ENCODE results near the gene FAM13C. TPM values are rescaled to one million over a fixed set of nuclear protein-coding genes. Genes with fewer than 3 reads are reported as not detected.

FAM13C gene
- total RNA-seq, 4 donors from 2014 or later: 45.1 to 62.9 (median 53.1) TPM

- no peak for DNase-seq (ENCODE audit: extremely low spot score)
- intact Hi-C loops (cut with DNase I): no loop called here
- H3K27ac ChIP-seq (replicated peaks in 1 of 4): no peak overlapping the region
- no peaks in the 10 kb centered on the region for H3K27me3 ChIP-seq
- H3K36me3 ChIP-seq: peaks cover 16 to 61% (median 34%) of the 10 kb centered on the region in 4 donors
- WGBS: 95% methylated on average over 7 of the region's 7 CpGs
- TF ChIP-seq POLR2AphosphoS5 (IDR thresholded peaks at IDR 0.05): no peak
- TF ChIP-seq EP300 (IDR thresholded peaks at IDR 0.05): no peak
- no peak for TF ChIP-seq CTCF (IDR thresholded peaks at IDR 0.05)
- no peak for TF ChIP-seq POLR2A (IDR thresholded peaks at IDR 0.05; ENCODE audit: low read depth)
- H3K9me3 ChIP-seq: no peaks in the 10 kb centered on the region
- H3K4me1 ChIP-seq: peaks cover 0 to 18% (median 9%) of the 10 kb centered on the region in 4 donors
- H3K4me3 ChIP-seq: no peak overlapping the region
Observed at GRCh38 chr10:59268460-59268859, 93.9 kb downstream of the FAM13C start.

- Histone ChIP-seq H3K4me3 (no peak overlapping the region), H3K9me3 (no peaks in the 10 kb centered on the region), H3K27me3 (no peaks in the 10 kb centered on the region), H3K36me3 (peaks cover 17 to 63% (median 38%) of the 10 kb centered on the region in 4 donors), H3K4me1 (peaks cover 0 to 10% (median 2%) of the 10 kb centered on the region in 4 donors), H3K27ac (replicated peaks in 1 of 4) (no peak overlapping the region)
- WGBS: 49% methylated on average over 3 of the region's 3 CpGs
- no peak for DNase-seq (ENCODE audit: extremely low spot score)
- TF ChIP-seq EP300 (IDR thresholded peaks at IDR 0.05) (no peak), POLR2A (IDR thresholded peaks at IDR 0.05; ENCODE audit: low read depth) (no peak), CTCF (IDR thresholded peaks at IDR 0.05) (no peak), POLR2AphosphoS5 (IDR thresholded peaks at IDR 0.05) (no peak)
- intact Hi-C loops (cut with DNase I): no loop called here
Observed at GRCh38 chr10:59266321-59266720, 96.0 kb downstream of the FAM13C start.

GRCh38 chr10:59265141-59265540, 97.2 kb downstream of the FAM13C start:
- no peak for DNase-seq (ENCODE audit: extremely low spot score)
- TF ChIP-seq POLR2AphosphoS5 (IDR thresholded peaks at IDR 0.05): no peak
- TF ChIP-seq CTCF (IDR thresholded peaks at IDR 0.05): no peak
- no peak for TF ChIP-seq POLR2A (IDR thresholded peaks at IDR 0.05; ENCODE audit: low read depth)
- no peak for TF ChIP-seq EP300 (IDR thresholded peaks at IDR 0.05)
- no peaks in the 10 kb centered on the region for H3K27me3 ChIP-seq
- no peak overlapping the region for H3K4me3 ChIP-seq
- no peak overlapping the region for H3K27ac ChIP-seq (replicated peaks in 1 of 4)
- H3K9me3 ChIP-seq: no peaks in the 10 kb centered on the region
- WGBS: 67% methylated on average over 5 of the region's 5 CpGs
- peaks cover 0 to 4% (median 2%) of the 10 kb centered on the region in 4 donors for H3K4me1 ChIP-seq
- intact Hi-C loops (cut with DNase I): no loop called here
- peaks cover 17 to 63% (median 40%) of the 10 kb centered on the region in 4 donors for H3K36me3 ChIP-seq

- no peak overlapping the region for H3K4me3 ChIP-seq
- no peak for TF ChIP-seq POLR2A (IDR thresholded peaks at IDR 0.05; ENCODE audit: low read depth)
- TF ChIP-seq POLR2AphosphoS5 (IDR thresholded peaks at IDR 0.05): no peak
- no peak for TF ChIP-seq CTCF (IDR thresholded peaks at IDR 0.05)
- no peak for TF ChIP-seq EP300 (IDR thresholded peaks at IDR 0.05)
- H3K27ac ChIP-seq (replicated peaks in 1 of 4): no peak overlapping the region
- no peaks in the 10 kb centered on the region for H3K9me3 ChIP-seq
- no peaks in the 10 kb centered on the region for H3K27me3 ChIP-seq
- DNase-seq (ENCODE audit: extremely low spot score): no peak
- intact Hi-C loops (cut with DNase I): no loop called here
- H3K4me1 ChIP-seq: peaks cover 0 to 15% (median 13%) of the 10 kb centered on the region in 4 donors
- 88% methylated on average over 1 of the region's 1 CpG for WGBS
- peaks cover 8 to 20% (median 11%) of the 10 kb centered on the region in 4 donors for H3K36me3 ChIP-seq
Observed at GRCh38 chr10:59258890-59259289, 103.5 kb downstream of the FAM13C start.

GRCh38 chr10:59257224-59257623, 105.1 kb downstream of the FAM13C start:
- H3K4me3 ChIP-seq: no peak overlapping the region
- intact Hi-C loops (cut with DNase I): no loop called here
- no peaks in the 10 kb centered on the region for H3K27me3 ChIP-seq
- H3K9me3 ChIP-seq: no peaks in the 10 kb centered on the region
- H3K36me3 ChIP-seq: peaks cover 11 to 31% (median 19%) of the 10 kb centered on the region in 4 donors
- 67% methylated on average over 1 of the region's 1 CpG for WGBS
- DNase-seq (ENCODE audit: extremely low spot score): no peak
- TF ChIP-seq CTCF (IDR thresholded peaks at IDR 0.05) (no peak), POLR2A (IDR thresholded peaks at IDR 0.05; ENCODE audit: low read depth) (no peak), EP300 (IDR thresholded peaks at IDR 0.05) (no peak), POLR2AphosphoS5 (IDR thresholded peaks at IDR 0.05) (no peak)
- peaks cover 0 to 15% (median 10%) of the 10 kb centered on the region in 4 donors for H3K4me1 ChIP-seq
- H3K27ac ChIP-seq (replicated peaks in 1 of 4): peak overlapping the region in 1 of 4 donors; percentile 4

Data from esophagus muscularis mucosa (tissue), 4 donors.